Stimulated activated CD8-positive, alpha-beta memory T cell treated with anti-CD3 and anti-CD28 coated beads, Interleukin-7, amount 100 ng/mL, for 48 hours (primary cell): Measurements from ENCODE around the gene ERF.

Experiments used
- DNase-seq, 2 donors: peaks; one replicate each; pipeline ENCODE4 v3.0.0-alpha.2; 2020; ENCODE audit warnings: low read depth in 1 of 2; ENCODE audit errors: extremely low read depth in 1 of 2

The ERF gene

GRCh38 chr19:42254850-42255765, at the start of gene ERF:
ERF (minus strand) TSS chr19:42255128; CDS start chr19:42254999, 129 bp downstream.
- DNase-seq = peak; percentile 78 to 88

GRCh38 chr19:42303876-42304275, 48.9 kb upstream of the ERF start:
- no peak for DNase-seq

GRCh38 chr19:42303101-42303464, 48.2 kb upstream of the ERF start:
- no peak for DNase-seq

- DNase-seq = no peak
Measured at GRCh38 chr19:42301646-42302203, 46.8 kb upstream of the ERF start, which contains the start of gene PRR19. PRR19 (plus strand) TSS chr19:42302132; CDS start chr19:42309585, 7,453 bp downstream.

- no peak for DNase-seq
Measured at GRCh38 chr19:42297039-42297438, 42.1 kb upstream of the ERF start.

GRCh38 chr19:42295831-42296525, 41.0 kb upstream of the ERF start:
- DNase-seq = peak; percentile 76 to 77

GRCh38 chr19:42295342-42295741, 40.4 kb upstream of the ERF start:
- DNase-seq = no peak

- DNase-seq = no peak
Measured at GRCh38 chr19:42294471-42295137, 39.7 kb upstream of the ERF start.

- DNase-seq = no peak
Measured at GRCh38 chr19:42293948-42294347, 39.0 kb upstream of the ERF start.

GRCh38 chr19:42293540-42293939, 38.6 kb upstream of the ERF start:
- DNase-seq = no peak

- DNase-seq = no peak
Measured at GRCh38 chr19:42292963-42293362, 38.0 kb upstream of the ERF start.

GRCh38 chr19:42292042-42292960, 37.4 kb upstream of the ERF start:
- DNase-seq = no peak

- DNase-seq = no peak
Measured at GRCh38 chr19:42291435-42291810, 36.5 kb upstream of the ERF start.

- DNase-seq = peak in 1 of 2 donors; percentile 32
Measured at GRCh38 chr19:42290523-42291434, 35.9 kb upstream of the ERF start.

- DNase-seq = no peak
Measured at GRCh38 chr19:42290136-42290522, 35.2 kb upstream of the ERF start.

GRCh38 chr19:42289556-42290041, 34.7 kb upstream of the ERF start:
- DNase-seq = no peak

- DNase-seq = no peak
Measured at GRCh38 chr19:42288881-42289555, 34.1 kb upstream of the ERF start.

GRCh38 chr19:42288387-42288786, 33.5 kb upstream of the ERF start:
- no peak for DNase-seq

GRCh38 chr19:42287827-42288107, 32.8 kb upstream of the ERF start:
- DNase-seq = no peak
